ENCODE results near the gene TMEM145. TPM values are rescaled to one million over a fixed set of nuclear protein-coding genes. Genes with fewer than 3 reads are reported as not detected.

Gene TMEM145
- total and polyA plus RNA-seq, 9 of the 15 experiments (the other 6 are each of a cell fraction or from before 2014, with no cell fraction given): 0.80 to 5.5 (median 1.9) TPM; not detected in 3

DNA sequence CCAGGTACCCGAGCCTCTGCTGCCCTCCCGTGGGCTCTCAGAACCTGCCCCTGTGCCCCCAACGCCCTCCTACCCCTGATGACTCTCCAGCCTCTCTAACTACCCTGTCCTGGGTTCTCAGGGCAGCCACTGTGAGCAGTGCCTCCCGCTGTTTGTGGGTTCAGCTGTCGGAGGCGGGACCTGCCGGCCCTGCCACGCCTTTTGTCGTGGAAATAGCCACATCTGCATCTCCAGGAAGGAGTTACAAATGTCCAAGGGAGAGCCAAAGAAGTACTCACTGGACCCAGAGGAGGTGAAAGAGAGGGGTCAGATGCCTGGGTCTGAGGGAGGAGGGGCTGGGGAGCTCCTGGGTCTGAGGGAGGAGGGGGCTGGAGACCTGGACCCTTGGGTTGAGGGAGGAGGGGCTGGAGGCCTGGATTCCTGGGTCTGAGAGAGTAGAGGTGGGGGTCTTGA is 57.0 kb downstream of the TMEM145 start:
- in situ Hi-C loops (cut with MboI) (no loop called here), intact Hi-C loops (cut with micrococcal nuclease) (no loop called here)
- no peak for FAIRE-seq
- H3K9ac ChIP-seq (ENCODE audit: insufficient read depth in 1 of 2, low read depth in 2 of 2, low read length in 2 of 2): peak overlapping the region in 1 of 2 experiments; percentile 7; a peak in 2 of 4 replicates
- H3K27me3 ChIP-seq (ENCODE audit: control insufficient read depth in 2 of 2, insufficient read depth in 2 of 2, low read length in 2 of 2): no peaks in the 10 kb centered on the region
- no peak overlapping the region for H3K4me2 ChIP-seq (ENCODE audit: insufficient read depth, low read length)
- H3K36me3 ChIP-seq (ENCODE audit: control insufficient read depth, insufficient read depth, low read length): no peaks in the 10 kb centered on the region; the same call in 2 of the 3 replicates
- H2AFZ ChIP-seq (ENCODE audit: low read depth, low read length): no peak overlapping the region
- peak; percentile 25; the same call in 1 of the 3 replicates for ATAC-seq
- BruUV-seq (replicated peaks): no TSS peak
- POLR2A ChIA-PET: no interaction called here
- H4K20me1 ChIP-seq (replicated peaks; ENCODE audit: control insufficient read depth, insufficient read depth, low read length): no peaks in the 10 kb centered on the region
- peak in 2 of 4 experiments; percentile 31 to 49 for DNase-seq (ENCODE audit: extremely low read depth in 1 of 4, low spot score in 3 of 4)
- TF ChIP-seq, protein P1, sequence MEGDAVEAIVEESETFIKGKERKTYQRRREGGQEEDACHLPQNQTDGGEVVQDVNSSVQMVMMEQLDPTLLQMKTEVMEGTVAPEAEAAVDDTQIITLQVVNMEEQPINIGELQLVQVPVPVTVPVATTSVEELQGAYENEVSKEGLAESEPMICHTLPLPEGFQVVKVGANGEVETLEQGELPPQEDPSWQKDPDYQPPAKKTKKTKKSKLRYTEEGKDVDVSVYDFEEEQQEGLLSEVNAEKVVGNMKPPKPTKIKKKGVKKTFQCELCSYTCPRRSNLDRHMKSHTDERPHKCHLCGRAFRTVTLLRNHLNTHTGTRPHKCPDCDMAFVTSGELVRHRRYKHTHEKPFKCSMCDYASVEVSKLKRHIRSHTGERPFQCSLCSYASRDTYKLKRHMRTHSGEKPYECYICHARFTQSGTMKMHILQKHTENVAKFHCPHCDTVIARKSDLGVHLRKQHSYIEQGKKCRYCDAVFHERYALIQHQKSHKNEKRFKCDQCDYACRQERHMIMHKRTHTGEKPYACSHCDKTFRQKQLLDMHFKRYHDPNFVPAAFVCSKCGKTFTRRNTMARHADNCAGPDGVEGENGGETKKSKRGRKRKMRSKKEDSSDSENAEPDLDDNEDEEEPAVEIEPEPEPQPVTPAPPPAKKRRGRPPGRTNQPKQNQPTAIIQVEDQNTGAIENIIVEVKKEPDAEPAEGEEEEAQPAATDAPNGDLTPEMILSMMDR (IDR thresholded peaks at IDR 0.05 in 2 of 3, conservative IDR thresholded peaks at IDR 0.05 in 1 of 3; ENCODE audit: insufficient read depth in 2 of 3, low read depth in 1 of 3, low read length in 3 of 3): 0 out of 6 replicates have a peak, but pooled peaks of 1 of the 3 experiments have one; percentile 6
- TF ChIP-seq RBBP5 (IDR thresholded peaks at IDR 0.05; ENCODE audit: borderline replicate concordance, insufficient read depth, low read length, poor library complexity, severe bottlenecking): no peak
- no peak overlapping the region for H3K27ac ChIP-seq (ENCODE audit: extremely low read depth, low read depth, low read length)
- WGBS (ENCODE audit: insufficient coverage, low coverage, missing lambda C conversion rate): 23% methylated on average over 9 of the region's 9 CpGs
- CTCF ChIA-PET (ENCODE audit: low intra/inter-chr PET ratio): no interaction called here
- no peak overlapping the region for H3K4me3 ChIP-seq
- no peaks in the 10 kb centered on the region for H3K9me1 ChIP-seq (ENCODE audit: control insufficient read depth, insufficient read depth, low read length)
- peaks cover 0 to 43% of the 10 kb centered on the region in 2 experiments; a peak in 3 of 5 replicates for H3K4me1 ChIP-seq (replicated peaks in 1 of 2; ENCODE audit: control insufficient read depth in 2 of 2, insufficient read depth in 2 of 2, low read length in 2 of 2)
- no peaks in the 10 kb centered on the region for H3K9me3 ChIP-seq (replicated peaks; ENCODE audit: control insufficient read depth, insufficient read depth, low read depth, low read length)
- H3K79me2 ChIP-seq (ENCODE audit: control insufficient read depth, insufficient read depth, low read length): no peaks in the 10 kb centered on the region

Data from K562 (cell line).